ENCODE results near the gene RUSF1. TPM values are rescaled to one million over a fixed set of nuclear protein-coding genes. Genes with fewer than 3 reads are reported as not detected.
A peak's percentile ranks its signal among the peaks of the same experiment; 100 is the strongest.

Gene RUSF1
- total and polyA plus RNA-seq, 2 donors from 2014 or later, result 51.8 to 69.2 TPM

DNA sequence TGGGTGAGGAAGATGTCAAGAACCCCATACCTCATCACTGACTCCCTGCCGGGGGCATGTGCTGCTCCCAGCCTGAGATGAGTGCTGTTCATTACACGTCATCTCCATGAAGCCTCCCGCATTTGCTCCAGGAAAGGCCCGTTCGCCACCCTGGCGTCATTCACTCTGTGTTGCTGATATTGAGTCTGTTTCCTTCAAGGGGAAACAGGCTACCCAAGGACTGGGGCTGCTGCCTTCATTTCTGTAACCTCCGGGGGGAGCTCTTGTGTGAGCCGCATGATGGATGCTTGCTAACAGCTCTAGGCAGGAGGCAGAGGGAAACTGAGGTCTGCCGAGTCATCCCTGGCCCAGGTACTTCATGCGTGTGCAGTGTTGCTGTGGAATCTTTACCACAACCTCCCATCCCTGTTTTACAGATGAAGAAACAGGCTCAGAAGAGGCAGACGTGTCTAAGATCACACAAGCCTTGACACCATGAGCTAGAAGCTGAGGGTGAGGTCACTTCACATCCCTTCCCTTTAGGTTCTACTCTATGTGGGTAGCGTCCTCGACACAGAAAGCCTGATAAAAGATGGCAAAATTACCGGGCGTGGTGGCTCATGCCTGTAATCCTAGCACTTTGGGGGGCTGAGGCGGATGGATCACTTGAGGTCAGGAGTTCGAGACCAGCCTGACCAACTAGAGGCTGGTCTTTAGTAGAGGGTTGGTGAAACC lies 52.4 kb downstream of the RUSF1 start:
- no peak for TF ChIP-seq CTCF (IDR thresholded peaks at IDR 0.05; ENCODE audit: borderline replicate concordance, extremely low read depth, insufficient read depth)
- Histone ChIP-seq H3K4me3 (ENCODE audit: low read length in 3 of 3) (no peak overlapping the region), H3K9ac (ENCODE audit: low read length in 3 of 3) (peak overlapping the region in 1 of 3 donors; percentile 19), H3K27me3 (ENCODE audit: control insufficient read depth, insufficient read depth, low read length) (no peaks in the 10 kb centered on the region), H3K9me3 (ENCODE audit: control insufficient read depth in 2 of 3, insufficient read depth in 1 of 3, low read length in 3 of 3) (no peaks in the 10 kb centered on the region), H3K4me1 (ENCODE audit: control insufficient read depth in 2 of 3, insufficient read depth in 2 of 3, low read depth in 1 of 3, low read length in 3 of 3) (peaks cover 3 to 37% (median 18%) of the 10 kb centered on the region in 3 donors), H3K36me3 (ENCODE audit: control insufficient read depth in 2 of 3, insufficient read depth in 3 of 3, low read length in 3 of 3) (peaks cover 0 to 2% (median 0%) of the 10 kb centered on the region in 3 donors), H3K27ac (ENCODE audit: low read depth in 2 of 2, low read length in 2 of 2) (no peak overlapping the region)
- DNase-seq (peak in 2 of 5 donors; percentile 41 to 56), FAIRE-seq (no peak)
- intact Hi-C loops (cut with DNase I), result no loop called here

DNA sequence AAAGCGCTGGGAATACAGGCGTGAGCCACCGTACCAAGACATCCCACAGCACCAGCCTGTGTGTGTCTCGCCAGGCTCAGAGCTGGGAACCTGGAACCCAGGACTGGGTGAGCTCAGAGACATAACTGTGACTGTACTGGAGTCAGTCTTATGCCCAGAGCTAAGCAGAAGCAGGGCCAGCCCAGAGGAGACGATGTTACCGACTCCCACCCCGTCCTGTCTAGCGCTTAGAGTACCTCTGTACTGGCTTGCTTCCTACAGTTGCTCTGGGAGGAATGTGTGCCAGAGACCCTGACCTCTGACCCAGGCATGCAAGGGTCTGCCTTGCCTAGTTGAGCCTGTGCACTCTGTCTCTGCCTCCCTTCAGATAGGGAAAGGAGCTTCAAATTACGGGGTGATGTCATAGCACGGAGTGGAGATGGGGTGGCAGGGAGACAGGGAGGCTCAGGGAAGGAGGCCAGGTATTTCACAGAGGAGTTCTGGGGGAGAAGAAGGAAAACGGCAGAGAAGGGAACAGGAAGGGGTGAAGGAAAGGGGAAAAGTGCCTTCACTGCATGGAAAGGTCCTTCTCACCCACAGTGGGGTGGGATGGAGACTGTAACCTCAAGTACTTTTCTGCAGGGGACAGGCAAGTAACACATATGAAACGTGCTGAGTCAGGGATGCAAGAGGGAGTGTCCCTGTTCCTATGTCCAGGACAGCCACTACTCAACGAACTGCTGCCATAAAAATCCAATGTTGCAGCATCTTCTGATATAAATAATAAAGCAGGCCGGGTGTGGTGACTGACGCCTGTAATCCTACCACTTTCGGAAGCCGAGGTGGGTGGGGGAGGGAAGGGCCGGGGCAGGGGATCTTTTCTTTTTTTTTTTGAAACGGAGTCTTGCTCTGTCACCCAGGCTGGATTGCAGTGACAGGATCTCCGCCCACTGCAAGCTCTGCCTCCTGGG lies 54.7 kb downstream of the RUSF1 start:
- intact Hi-C loops (cut with DNase I), result no loop called here
- H3K9me3 ChIP-seq (ENCODE audit: control insufficient read depth in 2 of 3, insufficient read depth in 1 of 3, low read length in 3 of 3), result no peaks in the 10 kb centered on the region
- H3K9ac ChIP-seq (ENCODE audit: low read length in 3 of 3), result no peak overlapping the region
- H3K27me3 ChIP-seq (ENCODE audit: control insufficient read depth, insufficient read depth, low read length), result no peaks in the 10 kb centered on the region
- peak in 3 of 5 donors; percentile 29 to 68 (median 55) for DNase-seq
- no peak for FAIRE-seq
- peaks cover 0 to 31% (median 13%) of the 10 kb centered on the region in 3 donors for H3K4me1 ChIP-seq (ENCODE audit: control insufficient read depth in 2 of 3, insufficient read depth in 2 of 3, low read depth in 1 of 3, low read length in 3 of 3)
- no peak for TF ChIP-seq CTCF (IDR thresholded peaks at IDR 0.05; ENCODE audit: borderline replicate concordance, extremely low read depth, insufficient read depth)
- no peak overlapping the region for H3K27ac ChIP-seq (ENCODE audit: low read depth in 2 of 2, low read length in 2 of 2)
- peaks cover 0 to 2% (median 0%) of the 10 kb centered on the region in 3 donors for H3K36me3 ChIP-seq (ENCODE audit: control insufficient read depth in 2 of 3, insufficient read depth in 3 of 3, low read length in 3 of 3)
- H3K4me3 ChIP-seq (ENCODE audit: low read length in 3 of 3), result no peak overlapping the region

DNA sequence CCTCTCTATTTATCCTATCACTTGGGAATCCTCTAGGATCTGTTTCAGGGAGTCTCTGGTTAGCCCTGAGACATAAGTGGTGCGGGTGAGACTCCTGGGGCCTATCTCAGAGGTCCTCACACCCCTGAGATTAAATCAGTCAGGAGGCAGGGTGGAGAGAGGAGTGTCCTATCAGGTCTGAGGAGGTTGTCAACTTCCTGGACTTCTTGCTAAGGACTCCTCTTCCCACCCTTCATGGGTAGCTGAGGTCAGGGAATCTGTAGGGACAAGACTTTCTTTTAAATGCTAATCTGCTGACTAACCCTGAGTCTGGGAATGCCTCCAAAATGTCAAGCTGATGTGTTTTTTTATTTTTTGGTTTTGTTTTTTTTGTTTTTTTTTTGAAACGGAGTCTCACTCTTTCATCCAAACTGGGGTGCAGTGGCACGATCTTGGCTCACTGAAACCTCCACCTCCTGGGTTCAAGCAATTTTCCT lies 55.5 kb downstream of the RUSF1 start:
- Histone ChIP-seq H3K9me3 (ENCODE audit: control insufficient read depth in 2 of 3, insufficient read depth in 1 of 3, low read length in 3 of 3) (no peaks in the 10 kb centered on the region), H3K4me3 (ENCODE audit: low read length in 3 of 3) (no peak overlapping the region), H3K9ac (ENCODE audit: low read length in 3 of 3) (no peak overlapping the region), H3K4me1 (ENCODE audit: control insufficient read depth in 2 of 3, insufficient read depth in 2 of 3, low read depth in 1 of 3, low read length in 3 of 3) (peaks cover 0 to 25% (median 10%) of the 10 kb centered on the region in 3 donors), H3K27me3 (ENCODE audit: control insufficient read depth, insufficient read depth, low read length) (no peaks in the 10 kb centered on the region), H3K27ac (ENCODE audit: low read depth in 2 of 2, low read length in 2 of 2) (no peak overlapping the region), H3K36me3 (ENCODE audit: control insufficient read depth in 2 of 3, insufficient read depth in 3 of 3, low read length in 3 of 3) (peaks cover 0 to 2% (median 0%) of the 10 kb centered on the region in 3 donors)
- DNase-seq (peak in 3 of 5 donors; percentile 10 to 45 (median 32)), FAIRE-seq (no peak)
- intact Hi-C loops (cut with DNase I), result no loop called here
- no peak for TF ChIP-seq CTCF (IDR thresholded peaks at IDR 0.05; ENCODE audit: borderline replicate concordance, extremely low read depth, insufficient read depth)
